ENCODE data around the gene ASXL1.

DNA sequence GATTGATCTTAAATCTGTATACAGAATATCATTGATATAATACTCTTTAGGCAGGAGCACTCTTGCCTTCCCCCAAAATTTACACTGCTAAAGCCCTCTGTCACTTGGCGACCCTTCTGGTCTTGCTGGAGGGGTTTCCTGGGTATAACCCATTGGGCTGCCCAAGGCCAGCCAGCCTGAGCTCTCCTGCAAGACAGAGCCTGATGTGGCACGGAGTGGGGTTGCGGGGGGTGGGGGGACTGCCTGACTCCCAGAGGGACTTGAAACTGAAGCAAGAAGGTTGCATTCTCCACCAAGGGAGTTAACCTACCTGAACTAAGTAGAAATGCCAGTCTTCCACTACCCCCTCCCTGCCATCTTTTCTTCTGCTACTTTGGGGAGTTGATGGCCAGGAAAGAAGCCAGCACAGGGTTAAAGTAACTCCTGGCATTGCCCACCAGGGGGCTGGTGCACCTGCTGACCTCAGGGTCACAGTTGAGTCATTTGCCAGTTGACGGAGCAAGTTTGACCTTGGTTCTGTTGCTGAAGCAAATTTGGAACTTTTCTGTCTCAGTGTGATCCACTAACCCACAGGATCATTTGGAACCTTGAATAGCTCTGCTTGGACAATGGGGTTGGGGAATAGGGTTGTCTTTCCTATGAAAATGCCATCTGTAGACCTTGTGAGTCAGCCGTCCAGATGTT, 79.4 kb downstream of the ASXL1 start:
- TF ChIP-seq SMAD3 (CRISPR knock-in tag; IDR thresholded peaks at IDR 0.05; ENCODE audit: borderline replicate concordance) (no peak), NR1H2 (CRISPR knock-in tag; IDR thresholded peaks at IDR 0.05) (no peak), GABPB1 (CRISPR knock-in tag; IDR thresholded peaks at IDR 0.05) (peak; percentile 85), ESRRA (CRISPR knock-in tag; IDR thresholded peaks at IDR 0.05; ENCODE audit: borderline replicate concordance) (no peak), MYBL2 (CRISPR knock-in tag; IDR thresholded peaks at IDR 0.05) (no peak), MAX (CRISPR knock-in tag; IDR thresholded peaks at IDR 0.05) (no peak), NR2C2 (CRISPR knock-in tag; IDR thresholded peaks at IDR 0.05) (no peak), CREM (CRISPR knock-in tag; IDR thresholded peaks at IDR 0.05) (no peak), OVOL2 (CRISPR knock-in tag; IDR thresholded peaks at IDR 0.05; ENCODE audit: borderline replicate concordance) (no peak)
- TF ChIP-seq, protein P1, sequence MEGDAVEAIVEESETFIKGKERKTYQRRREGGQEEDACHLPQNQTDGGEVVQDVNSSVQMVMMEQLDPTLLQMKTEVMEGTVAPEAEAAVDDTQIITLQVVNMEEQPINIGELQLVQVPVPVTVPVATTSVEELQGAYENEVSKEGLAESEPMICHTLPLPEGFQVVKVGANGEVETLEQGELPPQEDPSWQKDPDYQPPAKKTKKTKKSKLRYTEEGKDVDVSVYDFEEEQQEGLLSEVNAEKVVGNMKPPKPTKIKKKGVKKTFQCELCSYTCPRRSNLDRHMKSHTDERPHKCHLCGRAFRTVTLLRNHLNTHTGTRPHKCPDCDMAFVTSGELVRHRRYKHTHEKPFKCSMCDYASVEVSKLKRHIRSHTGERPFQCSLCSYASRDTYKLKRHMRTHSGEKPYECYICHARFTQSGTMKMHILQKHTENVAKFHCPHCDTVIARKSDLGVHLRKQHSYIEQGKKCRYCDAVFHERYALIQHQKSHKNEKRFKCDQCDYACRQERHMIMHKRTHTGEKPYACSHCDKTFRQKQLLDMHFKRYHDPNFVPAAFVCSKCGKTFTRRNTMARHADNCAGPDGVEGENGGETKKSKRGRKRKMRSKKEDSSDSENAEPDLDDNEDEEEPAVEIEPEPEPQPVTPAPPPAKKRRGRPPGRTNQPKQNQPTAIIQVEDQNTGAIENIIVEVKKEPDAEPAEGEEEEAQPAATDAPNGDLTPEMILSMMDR (IDR thresholded peaks at IDR 0.05), result peak; percentile 44; the same call in 1 of the 2 replicates
- TF ChIP-seq, protein P2, sequence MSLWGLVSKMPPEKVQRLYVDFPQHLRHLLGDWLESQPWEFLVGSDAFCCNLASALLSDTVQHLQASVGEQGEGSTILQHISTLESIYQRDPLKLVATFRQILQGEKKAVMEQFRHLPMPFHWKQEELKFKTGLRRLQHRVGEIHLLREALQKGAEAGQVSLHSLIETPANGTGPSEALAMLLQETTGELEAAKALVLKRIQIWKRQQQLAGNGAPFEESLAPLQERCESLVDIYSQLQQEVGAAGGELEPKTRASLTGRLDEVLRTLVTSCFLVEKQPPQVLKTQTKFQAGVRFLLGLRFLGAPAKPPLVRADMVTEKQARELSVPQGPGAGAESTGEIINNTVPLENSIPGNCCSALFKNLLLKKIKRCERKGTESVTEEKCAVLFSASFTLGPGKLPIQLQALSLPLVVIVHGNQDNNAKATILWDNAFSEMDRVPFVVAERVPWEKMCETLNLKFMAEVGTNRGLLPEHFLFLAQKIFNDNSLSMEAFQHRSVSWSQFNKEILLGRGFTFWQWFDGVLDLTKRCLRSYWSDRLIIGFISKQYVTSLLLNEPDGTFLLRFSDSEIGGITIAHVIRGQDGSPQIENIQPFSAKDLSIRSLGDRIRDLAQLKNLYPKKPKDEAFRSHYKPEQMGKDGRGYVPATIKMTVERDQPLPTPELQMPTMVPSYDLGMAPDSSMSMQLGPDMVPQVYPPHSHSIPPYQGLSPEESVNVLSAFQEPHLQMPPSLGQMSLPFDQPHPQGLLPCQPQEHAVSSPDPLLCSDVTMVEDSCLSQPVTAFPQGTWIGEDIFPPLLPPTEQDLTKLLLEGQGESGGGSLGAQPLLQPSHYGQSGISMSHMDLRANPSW (CRISPR knock-in tag; conservative IDR thresholded peaks at IDR 0.05; ENCODE audit: low read depth), result no peak
